ENCODE data around the gene RETNLB.

Gene RETNLB

GRCh38 chr3:108779496-108779895, 22.3 kb upstream of the RETNLB start:
- no peak overlapping the region for H2AFZ ChIP-seq (ENCODE audit: low read depth, low read length, severe bottlenecking)
- no peaks in the 10 kb centered on the region for H3K27me3 ChIP-seq (ENCODE audit: low read length)
- H3K27ac ChIP-seq (ENCODE audit: low read depth, low read length): no peak overlapping the region
- H3F3A ChIP-seq (ENCODE audit: insufficient read depth): no peaks in the 10 kb centered on the region
- no peak overlapping the region for H3K4me3 ChIP-seq (ENCODE audit: insufficient read depth, low read length, poor library complexity, severe bottlenecking)
- TF ChIP-seq EZH2phosphoT487 (conservative IDR thresholded peaks at IDR 0.05; ENCODE audit: low read length) (no peak), CTCF (IDR thresholded peaks at IDR 0.05; ENCODE audit: insufficient read depth, low read length, poor library complexity, severe bottlenecking) (no peak)
- H3K36me3 ChIP-seq (ENCODE audit: low read length): no peaks in the 10 kb centered on the region
- no peaks in the 10 kb centered on the region for H4K20me1 ChIP-seq (ENCODE audit: low read depth, low read length)
- no peak overlapping the region for H3K4me2 ChIP-seq (ENCODE audit: low read depth, low read length, poor library complexity, severe bottlenecking)
- no peak overlapping the region for H3K9ac ChIP-seq (ENCODE audit: low read length)
- no peaks in the 10 kb centered on the region for H3K9me2 ChIP-seq (replicated peaks; ENCODE audit: insufficient read depth, low read length)
- no peaks in the 10 kb centered on the region for H3K79me2 ChIP-seq (ENCODE audit: insufficient read depth, low read length)
- no peaks in the 10 kb centered on the region for H3K9me3 ChIP-seq (ENCODE audit: insufficient read depth, low read length)

DNA sequence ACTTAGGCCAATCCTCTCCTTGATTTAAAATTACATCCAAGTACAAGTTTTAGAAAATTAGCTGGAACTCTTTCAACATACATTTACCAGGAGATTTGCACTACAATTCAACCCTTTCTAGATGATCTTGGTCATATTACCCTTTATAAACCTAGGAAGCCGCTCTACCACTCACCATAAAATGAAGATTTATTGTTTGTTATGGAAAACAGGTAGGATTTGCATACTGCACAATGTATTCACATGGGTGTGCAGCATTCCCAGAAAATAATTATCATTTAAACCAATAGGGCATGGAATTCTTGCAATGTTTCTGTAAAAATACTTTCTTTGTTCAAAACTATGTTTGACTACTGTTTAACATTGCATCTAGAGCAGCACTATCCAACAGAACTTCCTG, 18.4 kb upstream of the RETNLB start:
- no peak overlapping the region for H3K4me3 ChIP-seq (ENCODE audit: insufficient read depth, low read length, poor library complexity, severe bottlenecking)
- no peaks in the 10 kb centered on the region for H3K9me2 ChIP-seq (replicated peaks; ENCODE audit: insufficient read depth, low read length)
- H3K36me3 ChIP-seq (ENCODE audit: low read length): no peaks in the 10 kb centered on the region
- TF ChIP-seq EZH2phosphoT487 (conservative IDR thresholded peaks at IDR 0.05; ENCODE audit: low read length) (no peak), CTCF (IDR thresholded peaks at IDR 0.05; ENCODE audit: insufficient read depth, low read length, poor library complexity, severe bottlenecking) (no peak)
- H3K27me3 ChIP-seq (ENCODE audit: low read length): no peaks in the 10 kb centered on the region
- H2AFZ ChIP-seq (ENCODE audit: low read depth, low read length, severe bottlenecking): no peak overlapping the region
- no peak overlapping the region for H3K9ac ChIP-seq (ENCODE audit: low read length)
- no peaks in the 10 kb centered on the region for H4K20me1 ChIP-seq (ENCODE audit: low read depth, low read length)
- no peak overlapping the region for H3K4me2 ChIP-seq (ENCODE audit: low read depth, low read length, poor library complexity, severe bottlenecking)
- H3K9me3 ChIP-seq (ENCODE audit: insufficient read depth, low read length): no peaks in the 10 kb centered on the region
- H3F3A ChIP-seq (ENCODE audit: insufficient read depth): no peaks in the 10 kb centered on the region
- no peak overlapping the region for H3K27ac ChIP-seq (ENCODE audit: low read depth, low read length)
- no peaks in the 10 kb centered on the region for H3K79me2 ChIP-seq (ENCODE audit: insufficient read depth, low read length)

GRCh38 chr3:108767253-108767652, 10.0 kb upstream of the RETNLB start:
- no peak overlapping the region for H2AFZ ChIP-seq (ENCODE audit: low read depth, low read length, severe bottlenecking)
- TF ChIP-seq CTCF (IDR thresholded peaks at IDR 0.05; ENCODE audit: insufficient read depth, low read length, poor library complexity, severe bottlenecking) (no peak), EZH2phosphoT487 (conservative IDR thresholded peaks at IDR 0.05; ENCODE audit: low read length) (no peak)
- H3K9me2 ChIP-seq (replicated peaks; ENCODE audit: insufficient read depth, low read length): no peaks in the 10 kb centered on the region
- H3K79me2 ChIP-seq (ENCODE audit: insufficient read depth, low read length): no peaks in the 10 kb centered on the region
- no peak overlapping the region for H3K4me3 ChIP-seq (ENCODE audit: insufficient read depth, low read length, poor library complexity, severe bottlenecking)
- no peak overlapping the region for H3K9ac ChIP-seq (ENCODE audit: low read length)
- no peaks in the 10 kb centered on the region for H3K9me3 ChIP-seq (ENCODE audit: insufficient read depth, low read length)
- H3K27me3 ChIP-seq (ENCODE audit: low read length): no peaks in the 10 kb centered on the region
- no peaks in the 10 kb centered on the region for H4K20me1 ChIP-seq (ENCODE audit: low read depth, low read length)
- no peak overlapping the region for H3K27ac ChIP-seq (ENCODE audit: low read depth, low read length)
- no peaks in the 10 kb centered on the region for H3F3A ChIP-seq (ENCODE audit: insufficient read depth)
- no peaks in the 10 kb centered on the region for H3K36me3 ChIP-seq (ENCODE audit: low read length)
- H3K4me2 ChIP-seq (ENCODE audit: low read depth, low read length, poor library complexity, severe bottlenecking): no peak overlapping the region

DNA sequence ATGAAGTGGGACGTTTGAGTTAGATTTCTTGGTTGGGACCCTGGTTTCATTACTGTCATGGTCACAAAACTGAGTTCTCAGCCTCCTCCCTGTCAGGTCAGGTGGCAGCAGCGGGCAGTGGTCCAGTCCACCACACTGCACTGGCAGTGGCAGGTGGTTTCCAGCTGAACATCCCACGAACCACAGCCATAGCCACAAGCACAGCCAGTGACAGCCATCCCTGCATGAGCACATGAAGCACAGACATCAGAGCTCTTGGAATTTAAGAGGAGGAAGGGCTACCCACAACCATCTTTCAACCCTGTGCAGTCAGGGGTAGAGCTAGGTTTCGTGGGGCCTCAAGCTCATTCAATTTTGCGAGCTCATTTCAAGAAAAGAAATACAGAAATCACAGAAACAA, 1.5 kb downstream of the RETNLB start:
- Histone ChIP-seq H3K79me2 (ENCODE audit: insufficient read depth, low read length) (no peaks in the 10 kb centered on the region), H3K4me3 (ENCODE audit: insufficient read depth, low read length, poor library complexity, severe bottlenecking) (no peak overlapping the region), H3F3A (ENCODE audit: insufficient read depth) (no peaks in the 10 kb centered on the region), H3K9ac (ENCODE audit: low read length) (no peak overlapping the region), H3K4me2 (ENCODE audit: low read depth, low read length, poor library complexity, severe bottlenecking) (no peak overlapping the region), H3K36me3 (ENCODE audit: low read length) (no peaks in the 10 kb centered on the region), H3K27ac (ENCODE audit: low read depth, low read length) (no peak overlapping the region), H3K27me3 (ENCODE audit: low read length) (no peaks in the 10 kb centered on the region), H3K9me3 (ENCODE audit: insufficient read depth, low read length) (no peaks in the 10 kb centered on the region), H3K9me2 (replicated peaks; ENCODE audit: insufficient read depth, low read length) (no peaks in the 10 kb centered on the region), H2AFZ (ENCODE audit: low read depth, low read length, severe bottlenecking) (no peak overlapping the region), H4K20me1 (ENCODE audit: low read depth, low read length) (no peaks in the 10 kb centered on the region)
- TF ChIP-seq EZH2phosphoT487 (conservative IDR thresholded peaks at IDR 0.05; ENCODE audit: low read length): no peak
- no peak for TF ChIP-seq CTCF (IDR thresholded peaks at IDR 0.05; ENCODE audit: insufficient read depth, low read length, poor library complexity, severe bottlenecking)
